ENCODE data around the gene LDLRAD4. TPM values are rescaled to one million over a fixed set of nuclear protein-coding genes. Genes with fewer than 3 reads are reported as not detected.

LDLRAD4 gene
- total and polyA plus RNA-seq, 9 of the 15 experiments (the other 6 are each of a cell fraction or from before 2014, with no cell fraction given): 0.01 TPM; not detected in 8

- TF ChIP-seq ZNF318 (IDR thresholded peaks at IDR 0.05; ENCODE audit: borderline replicate concordance in 1 of 2, low read depth in 1 of 2) (no peak), CHD1 (IDR thresholded peaks at IDR 0.05; ENCODE audit: low read length) (no peak)
Measured at GRCh38 chr18:13462686-13463085, 244.1 kb downstream of the LDLRAD4 start (continued).

All from K562 (cell line).